HL-60 (cell line): ENCODE results near the gene RALB.

Source experiments
- DNase-seq, 2 experiments: peaks; one replicate each; pipeline ENCODE4 v3.0.0-alpha.2; 2010 to 2020; ENCODE audit warnings: low read depth in 1 of 2, low spot score in 1 of 2
- H3K27ac ChIP-seq: fragments of 250-450 bp; sonication (Bioruptor Pico); replicated peaks from 2 replicates; pipeline ENCODE4 v1.5.1; 2020; ENCODE audit warnings: mild to moderate bottlenecking, moderate library complexity
- H3K27me3 ChIP-seq: fragments of 250-450 bp; sonication (Bioruptor Pico); 2 replicates; pipeline ENCODE4 v1.5.1; 2021; ENCODE audit warnings: mild to moderate bottlenecking, moderate library complexity; ENCODE audit not compliant: insufficient read depth, poor library complexity, severe bottlenecking
- H3K4me3 ChIP-seq: replicated peaks from 2 replicates; pipeline ENCODE4 v1.5.1; 2011; ENCODE audit warnings: mild to moderate bottlenecking, control low read depth, low read length; ENCODE audit not compliant: insufficient read depth
- GABPA ChIP-seq: IDR thresholded peaks from 2 replicates; pipeline ENCODE4 v1.6.1; 2012; ENCODE audit warnings: low read depth
- POLR2AphosphoS5 ChIP-seq: IDR thresholded peaks from 2 replicates; pipeline ENCODE4 v1.6.1; 2012; ENCODE audit warnings: low read depth
- SPI1 ChIP-seq: IDR thresholded peaks from 2 replicates; pipeline ENCODE4 v1.6.1; 2012; ENCODE audit warnings: low read depth, mild to moderate bottlenecking, borderline replicate concordance
- TF ChIP-seq, protein P1 (sequence below): IDR thresholded peaks from 2 replicates; pipeline ENCODE4 v1.6.1; 2012; ENCODE audit warnings: low read depth; ENCODE audit not compliant: insufficient replicate concordance
- TF ChIP-seq, protein P2 (sequence below): IDR thresholded peaks from one replicate; pipeline ENCODE4 v1.5.1; 2011; ENCODE audit warnings: low read length, control low read depth, inconsistent platforms; ENCODE audit not compliant: insufficient read depth

RALB gene

DNA sequence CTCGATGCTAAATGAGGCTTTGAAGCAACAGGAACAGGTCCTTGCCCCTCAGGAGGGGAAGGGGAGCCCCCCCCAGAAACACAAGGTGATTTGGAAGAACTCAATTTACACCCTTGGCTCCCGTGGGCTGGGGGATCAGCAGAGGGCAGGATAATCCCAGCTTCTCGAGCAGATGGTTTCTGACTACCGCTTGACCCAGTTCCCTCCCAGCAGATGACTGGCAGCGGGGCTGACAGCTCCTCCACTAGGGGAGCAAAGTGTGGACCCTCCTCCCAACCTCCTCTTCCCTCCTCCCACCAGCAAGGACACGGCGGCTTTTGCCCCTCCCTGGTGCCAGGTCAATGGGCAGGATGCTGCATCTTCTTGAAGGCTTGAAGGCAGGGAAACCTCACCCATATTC, 89.8 kb downstream of the RALB start:
- TF ChIP-seq, protein P1, sequence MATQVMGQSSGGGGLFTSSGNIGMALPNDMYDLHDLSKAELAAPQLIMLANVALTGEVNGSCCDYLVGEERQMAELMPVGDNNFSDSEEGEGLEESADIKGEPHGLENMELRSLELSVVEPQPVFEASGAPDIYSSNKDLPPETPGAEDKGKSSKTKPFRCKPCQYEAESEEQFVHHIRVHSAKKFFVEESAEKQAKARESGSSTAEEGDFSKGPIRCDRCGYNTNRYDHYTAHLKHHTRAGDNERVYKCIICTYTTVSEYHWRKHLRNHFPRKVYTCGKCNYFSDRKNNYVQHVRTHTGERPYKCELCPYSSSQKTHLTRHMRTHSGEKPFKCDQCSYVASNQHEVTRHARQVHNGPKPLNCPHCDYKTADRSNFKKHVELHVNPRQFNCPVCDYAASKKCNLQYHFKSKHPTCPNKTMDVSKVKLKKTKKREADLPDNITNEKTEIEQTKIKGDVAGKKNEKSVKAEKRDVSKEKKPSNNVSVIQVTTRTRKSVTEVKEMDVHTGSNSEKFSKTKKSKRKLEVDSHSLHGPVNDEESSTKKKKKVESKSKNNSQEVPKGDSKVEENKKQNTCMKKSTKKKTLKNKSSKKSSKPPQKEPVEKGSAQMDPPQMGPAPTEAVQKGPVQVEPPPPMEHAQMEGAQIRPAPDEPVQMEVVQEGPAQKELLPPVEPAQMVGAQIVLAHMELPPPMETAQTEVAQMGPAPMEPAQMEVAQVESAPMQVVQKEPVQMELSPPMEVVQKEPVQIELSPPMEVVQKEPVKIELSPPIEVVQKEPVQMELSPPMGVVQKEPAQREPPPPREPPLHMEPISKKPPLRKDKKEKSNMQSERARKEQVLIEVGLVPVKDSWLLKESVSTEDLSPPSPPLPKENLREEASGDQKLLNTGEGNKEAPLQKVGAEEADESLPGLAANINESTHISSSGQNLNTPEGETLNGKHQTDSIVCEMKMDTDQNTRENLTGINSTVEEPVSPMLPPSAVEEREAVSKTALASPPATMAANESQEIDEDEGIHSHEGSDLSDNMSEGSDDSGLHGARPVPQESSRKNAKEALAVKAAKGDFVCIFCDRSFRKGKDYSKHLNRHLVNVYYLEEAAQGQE = no peak
- TF ChIP-seq SPI1 = no peak
- no peak for TF ChIP-seq GABPA
- TF ChIP-seq POLR2AphosphoS5 = no peak
- TF ChIP-seq, protein P2, sequence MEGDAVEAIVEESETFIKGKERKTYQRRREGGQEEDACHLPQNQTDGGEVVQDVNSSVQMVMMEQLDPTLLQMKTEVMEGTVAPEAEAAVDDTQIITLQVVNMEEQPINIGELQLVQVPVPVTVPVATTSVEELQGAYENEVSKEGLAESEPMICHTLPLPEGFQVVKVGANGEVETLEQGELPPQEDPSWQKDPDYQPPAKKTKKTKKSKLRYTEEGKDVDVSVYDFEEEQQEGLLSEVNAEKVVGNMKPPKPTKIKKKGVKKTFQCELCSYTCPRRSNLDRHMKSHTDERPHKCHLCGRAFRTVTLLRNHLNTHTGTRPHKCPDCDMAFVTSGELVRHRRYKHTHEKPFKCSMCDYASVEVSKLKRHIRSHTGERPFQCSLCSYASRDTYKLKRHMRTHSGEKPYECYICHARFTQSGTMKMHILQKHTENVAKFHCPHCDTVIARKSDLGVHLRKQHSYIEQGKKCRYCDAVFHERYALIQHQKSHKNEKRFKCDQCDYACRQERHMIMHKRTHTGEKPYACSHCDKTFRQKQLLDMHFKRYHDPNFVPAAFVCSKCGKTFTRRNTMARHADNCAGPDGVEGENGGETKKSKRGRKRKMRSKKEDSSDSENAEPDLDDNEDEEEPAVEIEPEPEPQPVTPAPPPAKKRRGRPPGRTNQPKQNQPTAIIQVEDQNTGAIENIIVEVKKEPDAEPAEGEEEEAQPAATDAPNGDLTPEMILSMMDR = no peak
- Histone ChIP-seq H3K4me3 (no peak overlapping the region), H3K27me3 (peaks cover 22% of the 10 kb centered on the region), H3K27ac (no peak overlapping the region)
- DNase-seq = no peak

DNA sequence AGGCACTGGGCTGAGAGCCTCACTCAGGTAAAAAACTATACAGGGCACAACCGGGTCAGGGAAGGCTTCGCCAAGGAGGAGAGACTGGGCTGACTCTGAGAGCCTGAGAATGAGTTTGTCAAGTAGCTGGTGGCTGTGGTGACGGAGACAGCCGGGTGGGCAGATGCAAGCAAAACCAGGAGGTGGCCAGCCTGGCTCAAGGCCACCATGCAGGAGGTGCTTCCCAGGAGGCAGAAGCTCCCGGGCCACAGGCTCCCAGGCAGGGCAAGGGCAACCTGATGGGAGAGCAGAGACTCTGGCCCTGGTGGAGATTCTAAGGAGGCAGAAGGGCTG, 90.4 kb downstream of the RALB start:
- no peak for TF ChIP-seq POLR2AphosphoS5
- no peak for TF ChIP-seq SPI1
- Histone ChIP-seq H3K27ac (no peak overlapping the region), H3K27me3 (peaks cover 27% of the 10 kb centered on the region), H3K4me3 (no peak overlapping the region)
- DNase-seq = no peak

DNA sequence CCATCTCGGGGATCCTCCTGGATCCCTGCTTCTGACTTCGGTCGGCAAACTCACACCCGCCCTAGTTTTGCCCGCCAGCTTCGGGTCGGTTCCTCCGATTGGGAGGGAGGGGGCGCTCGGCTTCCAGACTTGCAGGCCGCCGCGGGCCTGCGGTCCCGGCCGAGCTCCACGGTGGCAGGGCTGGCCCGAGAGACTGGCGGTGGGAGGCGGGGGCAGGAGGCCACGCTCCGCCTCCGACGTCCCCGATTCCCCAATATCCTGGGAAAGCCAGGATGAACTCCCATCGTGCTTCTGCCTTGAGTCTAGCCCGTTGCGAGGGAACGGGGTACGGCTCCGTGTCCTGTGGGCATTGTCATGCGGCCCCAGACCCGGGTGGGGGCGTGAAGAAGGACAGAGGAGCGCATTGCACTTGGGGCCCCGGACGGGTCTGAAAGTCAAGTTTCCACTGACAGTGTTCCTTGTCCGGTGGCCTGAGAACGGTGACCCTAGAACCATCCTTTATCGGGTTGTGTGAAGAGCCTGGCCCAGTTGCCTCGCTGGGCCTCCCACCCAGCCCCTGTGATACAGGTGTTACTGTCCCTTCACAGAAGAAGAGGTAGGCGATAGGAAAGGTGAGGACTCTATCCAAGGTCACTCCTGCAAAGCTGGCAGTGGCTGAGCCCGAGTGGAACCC, 90.9 kb downstream of the RALB start:
- Histone ChIP-seq H3K27me3 (peaks cover 27% of the 10 kb centered on the region), H3K4me3 (no peak overlapping the region), H3K27ac (no peak overlapping the region)

More for the DNA sequence above, 90.9 kb downstream of the RALB start:
- peak in 1 of 2 experiments; percentile 71 for DNase-seq
- TF ChIP-seq, protein P1 = no peak
- TF ChIP-seq POLR2AphosphoS5 (no peak), SPI1 (no peak), GABPA (no peak)
- TF ChIP-seq, protein P2 = peak; percentile 30
